Measurements from ENCODE around the gene CERS6. TPM values are rescaled to one million over a fixed set of nuclear protein-coding genes. Genes with fewer than 3 reads are reported as not detected.
A peak's percentile ranks its signal among the peaks of the same experiment; 100 is the strongest.

CERS6 gene
- total RNA-seq, 8 experiments from 2014 or later = 18.2 to 59.9 (median 39.7) TPM

DNA sequence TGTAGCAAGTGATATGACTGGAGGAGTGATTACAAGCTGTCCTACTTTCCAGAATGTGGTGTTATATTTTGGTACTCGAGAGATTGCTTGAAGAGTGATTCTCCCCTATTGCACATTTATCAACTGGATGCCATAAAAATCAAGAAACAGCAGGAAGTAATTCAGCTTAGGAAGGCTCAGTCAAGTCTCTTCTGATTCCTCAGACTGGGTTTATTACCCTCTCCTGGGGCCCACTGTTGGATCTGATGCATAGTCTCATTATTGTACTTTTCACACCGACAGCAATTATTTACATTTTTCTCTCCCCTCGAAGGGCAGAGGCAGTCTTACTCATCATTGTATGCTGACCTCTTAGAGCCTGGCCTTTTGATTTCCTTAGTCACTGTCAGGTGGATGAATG lies 355.6 kb downstream of the CERS6 start:
- peaks cover 20 to 36% of the 10 kb centered on the region in 2 donors for H3K4me1 ChIP-seq (replicated peaks in 1 of 2)
- no peak overlapping the region for H3K4me3 ChIP-seq
- WGBS, 10 experiments = 0 to 43% (median 22%) methylated on average over 1 to 3 of the region's 3 CpGs; no CpG with 5 or more reads in 3 of the 10 experiments
- no peak overlapping the region for H3K27ac ChIP-seq
- peak in 5 of 8 experiments; percentile 68 to 95 (median 94) for ATAC-seq (replicated peaks in 6 of 8)
- in situ Hi-C loops (cut with MboI; ENCODE audit: low pct_unique_long_range_greater_than_20kb in 2 of 9, low sequenced_read_pairs in 9 of 9, unreplicated experiment in 9 of 9) = no loop called here

DNA sequence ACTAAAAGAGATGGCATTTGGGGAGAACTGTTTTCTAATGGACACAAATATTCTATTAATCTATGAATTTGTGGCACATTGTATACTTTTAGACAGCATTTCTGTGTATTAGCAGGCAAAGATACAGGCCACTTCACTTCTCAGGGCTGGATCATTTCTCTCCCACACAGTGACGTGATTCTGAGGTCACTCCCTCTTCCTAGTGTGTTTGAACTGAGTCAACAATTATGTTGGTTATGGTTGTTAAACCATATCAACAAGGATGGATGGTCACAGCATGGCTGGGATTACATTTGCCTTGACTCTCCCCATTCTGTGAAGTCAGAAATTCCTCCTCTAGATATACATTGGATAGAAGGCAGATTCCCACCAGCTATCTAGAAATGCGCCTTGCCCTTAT lies 358.0 kb downstream of the CERS6 start:
- H3K27ac ChIP-seq = no peak overlapping the region
- WGBS, 10 experiments = 32 to 100% (median 76%) methylated on average over 1 to 2 of the region's 2 CpGs; no CpG with 5 or more reads in 4 of the 10 experiments
- peaks cover 20 to 42% of the 10 kb centered on the region in 2 donors for H3K4me1 ChIP-seq (replicated peaks in 1 of 2)
- no peak overlapping the region for H3K4me3 ChIP-seq
- in situ Hi-C loops (cut with MboI; ENCODE audit: low pct_unique_long_range_greater_than_20kb in 2 of 9, low sequenced_read_pairs in 9 of 9, unreplicated experiment in 9 of 9) = no loop called here
- peak in 2 of 8 experiments; percentile 43 to 67 for ATAC-seq (replicated peaks in 6 of 8)

DNA sequence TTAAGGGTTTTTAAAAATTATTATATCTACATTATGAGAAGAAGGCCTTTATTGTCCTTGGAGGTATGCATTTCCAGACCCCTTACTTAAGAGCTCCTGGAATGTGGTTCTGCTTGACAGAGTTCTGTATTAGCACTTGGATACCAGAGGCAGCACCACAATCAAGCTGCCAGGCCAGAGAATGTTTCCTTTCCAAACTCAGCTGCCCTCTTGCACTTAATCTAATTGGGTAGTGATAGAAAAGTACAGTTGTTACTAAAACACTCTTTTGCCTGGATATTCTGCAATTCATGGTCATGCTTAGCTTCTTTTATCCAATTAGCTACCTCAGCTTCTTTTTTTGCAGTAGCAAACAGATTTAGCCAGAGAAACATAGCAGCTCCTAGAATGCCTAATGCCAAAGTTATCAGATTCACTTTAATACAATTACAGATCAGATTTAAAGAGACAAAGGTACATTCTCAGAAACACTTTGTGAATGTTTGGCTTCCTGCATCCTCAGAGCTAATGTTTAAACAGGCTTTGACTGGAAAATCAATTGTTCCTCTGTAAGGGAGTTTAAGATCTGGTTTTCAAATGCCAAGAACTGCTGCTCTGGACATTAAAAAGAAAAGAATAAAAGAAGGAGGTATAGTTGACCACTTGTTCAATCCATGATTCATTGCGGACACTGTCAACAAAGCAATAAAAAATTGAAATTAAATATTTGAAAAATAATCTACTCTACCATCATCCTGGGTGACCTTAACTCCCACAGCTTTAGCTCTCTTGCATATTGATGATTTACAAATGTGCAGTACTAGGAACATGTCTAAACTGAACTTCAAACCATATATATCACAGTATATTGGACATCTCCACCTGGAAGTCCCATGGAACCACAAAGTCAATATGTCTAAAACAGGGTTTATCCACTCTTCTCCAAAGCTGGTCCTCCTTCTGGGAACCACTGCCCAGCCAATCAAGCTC lies 359.2 kb downstream of the CERS6 start:
- in situ Hi-C loops (cut with MboI; ENCODE audit: low pct_unique_long_range_greater_than_20kb in 2 of 9, low sequenced_read_pairs in 9 of 9, unreplicated experiment in 9 of 9) = no loop called here
- Histone ChIP-seq H3K4me1 (replicated peaks in 1 of 2) (peaks cover 20 to 45% of the 10 kb centered on the region in 2 donors), H3K27ac (no peak overlapping the region), H3K4me3 (no peak overlapping the region)
- 64 to 100% (median 90%) methylated on average over 1 of the region's 1 CpG; no CpG with 5 or more reads in 1 of the 10 experiments for WGBS, 10 experiments
- peak in 1 of 8 experiments; percentile 33 for ATAC-seq (replicated peaks in 6 of 8)

DNA sequence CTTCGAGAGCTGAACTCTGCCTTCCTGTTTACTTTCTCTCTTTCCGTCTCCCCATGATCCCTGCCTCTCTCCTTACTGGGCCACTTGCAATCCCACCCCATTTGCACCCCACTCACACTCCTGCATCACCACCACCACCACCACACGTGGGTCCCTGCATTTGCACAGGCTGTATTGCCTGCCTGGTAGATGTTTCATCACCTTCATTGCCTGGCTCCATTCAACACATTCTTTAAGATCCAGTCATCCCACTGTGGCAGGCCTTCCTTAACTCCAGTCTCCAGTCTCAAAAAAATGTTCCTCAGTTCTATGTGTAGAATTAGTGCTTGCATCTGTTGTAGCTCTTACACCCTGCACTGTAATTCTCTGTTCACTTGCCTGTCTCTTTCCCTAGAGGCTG lies 360.3 kb downstream of the CERS6 start:
- in situ Hi-C loops (cut with MboI; ENCODE audit: low pct_unique_long_range_greater_than_20kb in 2 of 9, low sequenced_read_pairs in 9 of 9, unreplicated experiment in 9 of 9) = no loop called here
- WGBS, 10 experiments = 17 to 100% (median 88%) methylated on average over 1 to 2 of the region's 3 CpGs; no CpG with 5 or more reads in 2 of the 10 experiments
- Histone ChIP-seq H3K4me1 (replicated peaks in 1 of 2) (peaks cover 17 to 33% of the 10 kb centered on the region in 2 donors), H3K4me3 (no peak overlapping the region), H3K27ac (no peak overlapping the region)
- ATAC-seq (replicated peaks in 6 of 8) = peak in 1 of 8 experiments; percentile 52

DNA sequence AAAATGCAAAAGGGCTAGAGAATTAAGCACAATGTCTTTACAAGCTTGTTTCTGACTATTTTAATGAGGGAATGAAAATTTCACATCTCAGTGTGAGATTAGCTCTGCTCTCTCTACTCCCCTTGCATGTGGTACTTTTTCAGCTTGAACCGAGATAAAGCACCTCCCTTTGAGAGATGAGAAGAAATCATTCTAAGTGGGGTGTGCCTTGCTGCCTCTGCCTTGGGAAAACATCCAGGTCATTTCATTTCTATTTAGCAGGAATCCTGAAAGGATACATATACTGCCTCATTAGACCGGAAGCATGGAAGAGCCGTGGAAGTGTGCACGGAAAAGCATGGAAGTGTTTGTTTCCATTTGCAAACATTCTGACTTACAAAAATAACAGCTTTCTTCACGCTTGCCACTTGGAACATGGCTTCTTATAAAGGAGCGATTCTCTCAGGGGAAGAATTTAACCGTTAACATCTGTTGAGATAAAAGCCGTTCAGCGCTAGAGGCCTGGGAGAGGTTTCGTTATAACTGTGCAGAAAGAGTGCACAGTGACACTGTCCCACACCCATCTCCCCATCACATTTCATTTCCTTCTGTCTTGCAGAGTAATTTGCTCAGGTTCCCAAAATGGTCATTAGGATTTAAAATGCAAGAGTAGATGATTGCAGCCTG lies 363.1 kb downstream of the CERS6 start:
- Histone ChIP-seq H3K4me3 (no peak overlapping the region), H3K4me1 (replicated peaks in 1 of 2) (peaks cover 9 to 13% of the 10 kb centered on the region in 2 donors), H3K27ac (peak overlapping the region in 1 of 2 donors; percentile 13)
- peak in 2 of 8 experiments; percentile 39 to 81 for ATAC-seq (replicated peaks in 6 of 8)
- in situ Hi-C loops (cut with MboI; ENCODE audit: low pct_unique_long_range_greater_than_20kb in 2 of 9, low sequenced_read_pairs in 9 of 9, unreplicated experiment in 9 of 9) = no loop called here
- WGBS, 10 experiments = 6 to 77% (median 55%) methylated on average over 4 to 10 of the region's 10 CpGs; no CpG with 5 or more reads in 2 of the 10 experiments

DNA sequence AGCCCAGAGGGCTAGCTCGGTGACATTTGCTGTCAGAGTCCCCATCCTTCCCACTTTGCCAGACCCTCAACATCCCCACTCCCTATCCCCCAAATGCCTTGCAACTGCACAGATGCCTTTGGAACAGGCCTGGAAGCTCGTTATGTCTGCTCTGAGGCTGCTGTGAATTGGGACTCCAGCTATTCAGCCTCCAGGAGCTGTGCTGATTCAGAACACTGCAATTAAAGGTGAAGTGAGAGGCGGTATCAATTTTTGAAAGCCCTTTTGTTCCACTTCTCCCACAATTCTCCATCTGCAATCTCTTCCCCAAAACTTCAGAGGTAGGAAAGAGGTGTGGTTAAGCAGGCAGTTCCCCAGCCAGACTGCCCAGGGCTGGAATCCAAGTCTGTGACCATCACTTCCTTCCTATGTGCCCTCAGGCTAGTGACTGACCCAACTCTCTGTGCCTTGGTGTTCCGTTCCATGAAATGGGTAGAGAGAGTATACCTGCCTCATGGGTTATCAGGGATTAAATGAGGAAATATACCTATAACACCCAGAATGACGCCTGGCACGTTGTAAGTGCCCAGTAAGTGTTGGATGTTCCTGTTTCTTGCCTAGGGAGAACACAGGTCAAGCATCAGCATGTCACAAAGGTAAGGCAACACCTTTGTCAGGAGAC lies 363.9 kb downstream of the CERS6 start:
- 40 to 100% (median 81%) methylated on average over 1 to 3 of the region's 6 CpGs; no CpG with 5 or more reads in 4 of the 10 experiments for WGBS, 10 experiments
- H3K27ac ChIP-seq = no peak overlapping the region
- peaks cover 8 to 13% of the 10 kb centered on the region in 2 donors for H3K4me1 ChIP-seq (replicated peaks in 1 of 2)
- in situ Hi-C loops (cut with MboI; ENCODE audit: low pct_unique_long_range_greater_than_20kb in 2 of 9, low sequenced_read_pairs in 9 of 9, unreplicated experiment in 9 of 9) = no loop called here
- ATAC-seq (replicated peaks in 6 of 8) = no peak
- no peak overlapping the region for H3K4me3 ChIP-seq

DNA sequence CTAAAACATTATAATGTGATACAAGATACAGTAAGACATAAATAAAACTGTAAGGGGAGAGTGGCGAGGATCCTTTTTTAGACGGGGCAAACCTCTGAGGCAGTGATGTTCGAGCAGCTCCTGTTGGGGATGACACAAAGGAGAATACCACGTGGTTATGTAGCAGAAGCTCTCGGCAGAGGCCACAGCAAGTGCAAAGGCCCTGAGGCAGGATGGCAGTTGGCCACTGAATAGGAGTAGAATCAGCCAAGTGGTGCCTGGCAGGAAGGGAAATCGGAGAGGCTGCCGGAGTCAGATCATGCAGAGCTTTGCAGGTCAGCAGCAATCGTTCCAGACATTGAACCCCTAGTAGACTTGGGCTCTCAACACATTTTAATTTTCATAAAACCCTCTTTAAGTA lies 365.5 kb downstream of the CERS6 start:
- 67 to 100% (median 97%) methylated on average over 1 to 7 of the region's 8 CpGs; no CpG with 5 or more reads in 3 of the 10 experiments for WGBS, 10 experiments
- Histone ChIP-seq H3K27ac (no peak overlapping the region), H3K4me3 (no peak overlapping the region), H3K4me1 (replicated peaks in 1 of 2) (peaks cover 0 to 13% of the 10 kb centered on the region in 2 donors)
- in situ Hi-C loops (cut with MboI; ENCODE audit: low pct_unique_long_range_greater_than_20kb in 2 of 9, low sequenced_read_pairs in 9 of 9, unreplicated experiment in 9 of 9) = no loop called here
- ATAC-seq (replicated peaks in 6 of 8) = no peak

DNA sequence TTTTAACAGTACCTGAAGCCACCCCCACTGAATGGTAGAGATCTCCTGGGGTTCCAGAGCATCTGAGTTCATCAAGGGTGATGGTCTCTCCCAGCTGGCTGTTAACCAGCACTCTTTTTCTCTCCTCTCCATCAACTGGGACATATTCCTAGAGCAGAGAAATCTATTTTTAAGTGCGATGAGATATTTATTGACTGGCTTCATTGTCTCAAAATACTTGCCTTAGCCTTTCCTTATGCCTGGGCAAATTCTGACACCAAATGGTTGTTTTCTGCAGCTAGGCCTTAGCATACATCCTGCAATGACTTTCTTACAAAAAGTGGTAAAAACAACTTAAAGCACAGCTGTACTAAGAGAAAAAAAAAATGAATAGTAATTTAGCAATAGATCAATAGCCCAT lies 365.9 kb downstream of the CERS6 start:
- in situ Hi-C loops (cut with MboI; ENCODE audit: low pct_unique_long_range_greater_than_20kb in 2 of 9, low sequenced_read_pairs in 9 of 9, unreplicated experiment in 9 of 9) = no loop called here
- 42 to 100% (median 100%) methylated on average over 1 of the region's 1 CpG; no CpG with 5 or more reads in 3 of the 10 experiments for WGBS, 10 experiments
- H3K4me1 ChIP-seq (replicated peaks in 1 of 2) = peaks cover 0 to 13% of the 10 kb centered on the region in 2 donors
- no peak overlapping the region for H3K4me3 ChIP-seq
- no peak for ATAC-seq (replicated peaks in 6 of 8)
- H3K27ac ChIP-seq = no peak overlapping the region

Other genes with a start within 250 kb of the CERS6 start
- 10 to 100 TPM; 12.3 to 43.3 (median 30.2) TPM for gene STK39, start 208.7 kb upstream of the CERS6 start, total RNA-seq